ENCODE measurements around the gene GNRHR.

The GNRHR gene

DNA sequence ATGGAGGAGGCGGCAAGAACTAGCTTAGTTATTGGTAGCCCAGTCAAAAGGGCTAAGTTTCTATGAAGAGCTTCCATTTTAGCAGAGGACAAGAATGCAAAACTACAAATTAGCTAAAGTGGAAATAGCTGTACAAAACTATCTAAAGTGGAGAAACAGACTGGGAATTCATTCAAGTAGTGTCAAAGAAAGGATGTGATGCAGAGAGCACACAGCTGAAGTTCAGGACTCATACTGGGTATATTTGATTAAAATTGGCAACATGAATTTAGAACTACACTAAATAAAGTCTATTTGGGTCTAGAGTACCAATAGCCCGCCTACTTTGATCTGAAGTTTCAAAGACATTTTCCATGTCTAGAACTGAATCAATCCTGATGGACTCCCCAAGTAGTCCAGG lies 33.1 kb upstream of the GNRHR start:
- Histone ChIP-seq H3K4me2 (ENCODE audit: insufficient read depth, low read length) (no peak overlapping the region), H3K79me2 (ENCODE audit: insufficient read depth, low read length) (no peaks in the 10 kb centered on the region), H3K9me3 (ENCODE audit: insufficient read depth, low read length, severe bottlenecking) (no peaks in the 10 kb centered on the region), H4K20me1 (ENCODE audit: insufficient read depth, low read length) (no peaks in the 10 kb centered on the region), H2AFZ (ENCODE audit: low read depth, low read length) (no peak overlapping the region), H3K36me3 (ENCODE audit: insufficient read depth, low read length) (no peaks in the 10 kb centered on the region), H3K4me1 (ENCODE audit: insufficient read depth, low read length) (no peaks in the 10 kb centered on the region), H3K27ac (ENCODE audit: low read length) (no peak overlapping the region), H3K27me3 (ENCODE audit: insufficient read depth, low read length, poor library complexity) (no peaks in the 10 kb centered on the region), H3K9ac (ENCODE audit: low read depth, low read length) (no peak overlapping the region), H3K4me3 (ENCODE audit: low read depth in 1 of 2, low read length in 2 of 2) (no peak overlapping the region)
- no peak for DNase-seq
- no peak for TF ChIP-seq EZH2 (IDR thresholded peaks at IDR 0.05; ENCODE audit: borderline replicate concordance, low read depth, low read length, severe bottlenecking)
- TF ChIP-seq, protein P1, sequence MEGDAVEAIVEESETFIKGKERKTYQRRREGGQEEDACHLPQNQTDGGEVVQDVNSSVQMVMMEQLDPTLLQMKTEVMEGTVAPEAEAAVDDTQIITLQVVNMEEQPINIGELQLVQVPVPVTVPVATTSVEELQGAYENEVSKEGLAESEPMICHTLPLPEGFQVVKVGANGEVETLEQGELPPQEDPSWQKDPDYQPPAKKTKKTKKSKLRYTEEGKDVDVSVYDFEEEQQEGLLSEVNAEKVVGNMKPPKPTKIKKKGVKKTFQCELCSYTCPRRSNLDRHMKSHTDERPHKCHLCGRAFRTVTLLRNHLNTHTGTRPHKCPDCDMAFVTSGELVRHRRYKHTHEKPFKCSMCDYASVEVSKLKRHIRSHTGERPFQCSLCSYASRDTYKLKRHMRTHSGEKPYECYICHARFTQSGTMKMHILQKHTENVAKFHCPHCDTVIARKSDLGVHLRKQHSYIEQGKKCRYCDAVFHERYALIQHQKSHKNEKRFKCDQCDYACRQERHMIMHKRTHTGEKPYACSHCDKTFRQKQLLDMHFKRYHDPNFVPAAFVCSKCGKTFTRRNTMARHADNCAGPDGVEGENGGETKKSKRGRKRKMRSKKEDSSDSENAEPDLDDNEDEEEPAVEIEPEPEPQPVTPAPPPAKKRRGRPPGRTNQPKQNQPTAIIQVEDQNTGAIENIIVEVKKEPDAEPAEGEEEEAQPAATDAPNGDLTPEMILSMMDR (IDR thresholded peaks at IDR 0.05; ENCODE audit: borderline replicate concordance, extremely low read depth, low read length, poor library complexity, severe bottlenecking) = no peak
- ATAC-seq (ENCODE audit: insufficient read depth, low read depth) = no peak

DNA sequence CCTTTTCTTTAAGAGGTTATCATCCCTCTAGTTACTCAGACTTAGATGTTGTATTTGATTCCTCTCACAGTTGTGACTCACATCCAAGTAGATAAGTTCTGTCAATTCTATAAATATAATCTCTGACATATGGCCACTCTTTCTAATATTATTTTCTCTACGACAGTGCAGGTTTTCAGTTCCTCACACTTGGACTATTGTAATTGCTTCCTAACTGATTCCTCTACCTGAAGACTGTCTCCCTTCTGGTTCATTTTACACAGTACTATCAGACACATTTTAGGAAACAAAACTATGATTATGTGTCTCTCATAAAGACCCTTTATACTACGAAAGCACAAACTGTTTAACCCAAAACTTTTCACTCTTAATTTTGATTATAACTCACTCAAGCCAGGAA lies 31.3 kb upstream of the GNRHR start:
- DNase-seq (no peak), ATAC-seq (ENCODE audit: insufficient read depth, low read depth) (no peak)
- H3K9me3 ChIP-seq (ENCODE audit: insufficient read depth, low read length, severe bottlenecking) = no peaks in the 10 kb centered on the region
- no peaks in the 10 kb centered on the region for H3K79me2 ChIP-seq (ENCODE audit: insufficient read depth, low read length)
- H3K9ac ChIP-seq (ENCODE audit: low read depth, low read length) = no peak overlapping the region
- no peak overlapping the region for H2AFZ ChIP-seq (ENCODE audit: low read depth, low read length)
- H3K4me1 ChIP-seq (ENCODE audit: insufficient read depth, low read length) = no peaks in the 10 kb centered on the region
- TF ChIP-seq EZH2 (IDR thresholded peaks at IDR 0.05; ENCODE audit: borderline replicate concordance, low read depth, low read length, severe bottlenecking) = no peak
- TF ChIP-seq, protein P1 (IDR thresholded peaks at IDR 0.05; ENCODE audit: borderline replicate concordance, extremely low read depth, low read length, poor library complexity, severe bottlenecking) = no peak
- no peaks in the 10 kb centered on the region for H3K36me3 ChIP-seq (ENCODE audit: insufficient read depth, low read length)
- H3K27me3 ChIP-seq (ENCODE audit: insufficient read depth, low read length, poor library complexity) = no peaks in the 10 kb centered on the region
- no peak overlapping the region for H3K27ac ChIP-seq (ENCODE audit: low read length)
- no peaks in the 10 kb centered on the region for H4K20me1 ChIP-seq (ENCODE audit: insufficient read depth, low read length)
- H3K4me3 ChIP-seq (ENCODE audit: low read depth in 1 of 2, low read length in 2 of 2) = no peak overlapping the region
- H3K4me2 ChIP-seq (ENCODE audit: insufficient read depth, low read length) = no peak overlapping the region

DNA sequence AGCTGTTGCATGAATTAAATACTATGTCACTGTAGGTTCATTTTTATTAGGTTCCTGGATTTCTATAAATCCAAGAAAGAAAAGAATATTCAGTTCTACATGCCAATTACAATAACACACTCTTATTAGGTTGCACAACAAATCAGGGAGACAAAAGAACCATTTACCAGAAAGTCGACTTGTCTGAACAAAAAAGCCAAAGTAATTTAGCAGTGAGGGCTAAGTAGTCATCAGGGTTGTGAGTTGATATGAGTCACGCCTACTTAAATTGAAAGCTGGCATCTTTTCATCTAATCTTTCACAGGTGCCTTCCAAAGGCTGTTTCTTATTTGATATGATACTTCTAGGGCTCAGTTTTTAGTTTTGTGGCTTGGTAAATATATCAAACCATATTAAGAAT lies 25.4 kb upstream of the GNRHR start:
- Histone ChIP-seq H2AFZ (ENCODE audit: low read depth, low read length) (no peak overlapping the region), H3K36me3 (ENCODE audit: insufficient read depth, low read length) (no peaks in the 10 kb centered on the region), H3K27ac (ENCODE audit: low read length) (no peak overlapping the region), H3K9me3 (ENCODE audit: insufficient read depth, low read length, severe bottlenecking) (no peaks in the 10 kb centered on the region), H3K9ac (ENCODE audit: low read depth, low read length) (no peak overlapping the region), H3K4me2 (ENCODE audit: insufficient read depth, low read length) (no peak overlapping the region), H4K20me1 (ENCODE audit: insufficient read depth, low read length) (no peaks in the 10 kb centered on the region), H3K4me3 (ENCODE audit: low read depth in 1 of 2, low read length in 2 of 2) (no peak overlapping the region), H3K79me2 (ENCODE audit: insufficient read depth, low read length) (no peaks in the 10 kb centered on the region), H3K27me3 (ENCODE audit: insufficient read depth, low read length, poor library complexity) (no peaks in the 10 kb centered on the region), H3K4me1 (ENCODE audit: insufficient read depth, low read length) (no peaks in the 10 kb centered on the region)
- no peak for TF ChIP-seq EZH2 (IDR thresholded peaks at IDR 0.05; ENCODE audit: borderline replicate concordance, low read depth, low read length, severe bottlenecking)
- TF ChIP-seq, protein P1 (IDR thresholded peaks at IDR 0.05; ENCODE audit: borderline replicate concordance, extremely low read depth, low read length, poor library complexity, severe bottlenecking) = no peak
- DNase-seq (no peak), ATAC-seq (ENCODE audit: insufficient read depth, low read depth) (no peak)

DNA sequence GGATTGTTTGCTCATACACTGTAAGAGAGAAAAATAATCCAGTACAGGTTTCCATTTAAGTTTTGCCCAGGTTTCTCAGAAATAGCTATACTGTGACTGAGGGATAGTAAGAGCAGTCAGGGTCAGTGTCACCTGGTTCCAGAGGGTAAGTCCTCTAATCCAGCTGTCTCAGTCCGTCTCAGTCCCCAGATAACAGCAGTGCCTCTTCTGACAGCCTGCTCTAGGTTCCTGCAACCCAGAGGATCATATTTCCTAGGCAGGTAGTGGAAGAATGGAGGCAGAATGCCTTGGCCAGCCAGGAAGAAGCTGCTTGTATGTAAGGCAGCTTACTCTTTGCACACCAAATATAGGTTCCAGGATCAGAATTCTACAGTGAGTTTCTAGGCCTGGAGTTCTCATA lies 22.6 kb upstream of the GNRHR start:
- Histone ChIP-seq H3K27ac (ENCODE audit: low read length) (no peak overlapping the region), H3K9me3 (ENCODE audit: insufficient read depth, low read length, severe bottlenecking) (no peaks in the 10 kb centered on the region), H3K4me2 (ENCODE audit: insufficient read depth, low read length) (no peak overlapping the region), H3K9ac (ENCODE audit: low read depth, low read length) (no peak overlapping the region), H3K4me1 (ENCODE audit: insufficient read depth, low read length) (no peaks in the 10 kb centered on the region), H4K20me1 (ENCODE audit: insufficient read depth, low read length) (no peaks in the 10 kb centered on the region), H3K79me2 (ENCODE audit: insufficient read depth, low read length) (no peaks in the 10 kb centered on the region), H2AFZ (ENCODE audit: low read depth, low read length) (no peak overlapping the region), H3K27me3 (ENCODE audit: insufficient read depth, low read length, poor library complexity) (no peaks in the 10 kb centered on the region), H3K4me3 (ENCODE audit: low read depth in 1 of 2, low read length in 2 of 2) (no peak overlapping the region), H3K36me3 (ENCODE audit: insufficient read depth, low read length) (no peaks in the 10 kb centered on the region)
- no peak for DNase-seq
- no peak for ATAC-seq (ENCODE audit: insufficient read depth, low read depth)
- TF ChIP-seq EZH2 (IDR thresholded peaks at IDR 0.05; ENCODE audit: borderline replicate concordance, low read depth, low read length, severe bottlenecking) = no peak
- TF ChIP-seq, protein P1 (IDR thresholded peaks at IDR 0.05; ENCODE audit: borderline replicate concordance, extremely low read depth, low read length, poor library complexity, severe bottlenecking) = no peak
